K562 (cell line): ENCODE data around the gene KCNG4. TPM values are rescaled to one million over a fixed set of nuclear protein-coding genes. Genes with fewer than 3 reads are reported as not detected.
A peak's percentile ranks its signal among the peaks of the same experiment; 100 is the strongest.

Source experiments
- ARID1B ChIP-seq: fragments of 450-650 bp; IDR thresholded peaks from 2 replicates; pipeline ENCODE4 v1.6.1; 2016; ENCODE audit warnings: antibody characterized with exemption, mild to moderate bottlenecking, inconsistent platforms
- BRD4 ChIP-seq: fragments of 200-600 bp; sonication (generic); IDR thresholded peaks from 2 replicates; pipeline ENCODE4 v1.6.1; 2017; ENCODE audit warnings: inconsistent platforms
- C11orf30 ChIP-seq: fragments of 450-650 bp; IDR thresholded peaks from 2 replicates; pipeline ENCODE4 v1.6.1; 2016; ENCODE audit warnings: low read depth, mild to moderate bottlenecking
- EHMT2 ChIP-seq: fragments of 450-650 bp; IDR thresholded peaks from 2 replicates; pipeline ENCODE4 v1.6.1; 2018; ENCODE audit warnings: antibody characterized with exemption
- HDAC1 ChIP-seq, 2 experiments: fragments of 450-650 bp; IDR thresholded peaks; 2 replicates each; pipeline ENCODE4 v1.6.1; 2016 to 2017; ENCODE audit warnings: inconsistent platforms in 1 of 2, mild to moderate bottlenecking in 1 of 2, moderate library complexity in 1 of 2
- JUN ChIP-seq, 2 experiments: sonication (generic) in 1 of 2; formaldehyde crosslinking in 1 of 2; IDR thresholded peaks; 2 replicates each; pipeline versions ENCODE4 v1.6.1 to v1.8.0; 2012 to 2022; ENCODE audit warnings: borderline replicate concordance in 2 of 2, mild to moderate bottlenecking in 2 of 2, improper control_type of control experiment in 1 of 2, low read depth in 1 of 2, low read length in 1 of 2, missing genetic modification reagents in 1 of 2
- LEF1 ChIP-seq: fragments of 450-650 bp; IDR thresholded peaks from 2 replicates; pipeline ENCODE4 v1.6.1; 2016; ENCODE audit warnings: mild to moderate bottlenecking
- MTA2 ChIP-seq: fragments of 450-650 bp; IDR thresholded peaks from 2 replicates; pipeline ENCODE4 v1.6.1; 2016; ENCODE audit warnings: low read depth
- OTX1 ChIP-seq: fragments of 450-650 bp; formaldehyde crosslinking; IDR thresholded peaks from 2 replicates; pipeline ENCODE4 v1.4.0; 2022; ENCODE audit warnings: mild to moderate bottlenecking
- PRDM10 ChIP-seq: fragments of 450-650 bp; IDR thresholded peaks from 2 replicates; pipeline ENCODE4 v1.6.1; 2018; ENCODE audit not compliant: partially characterized antibody
- SMARCA4 ChIP-seq: fragments of 450-650 bp; IDR thresholded peaks from 2 replicates; pipeline ENCODE4 v1.6.1; 2016
- TCF7 ChIP-seq: sonication (generic); IDR thresholded peaks from 2 replicates; pipeline ENCODE4 v1.6.1; 2016; ENCODE audit warnings: antibody characterized with exemption, borderline replicate concordance
- TGIF2 ChIP-seq: sonication (generic); formaldehyde crosslinking; IDR thresholded peaks from 2 replicates; pipeline ENCODE4 v1.8.1; 2022; ENCODE audit warnings: mild to moderate bottlenecking, missing genetic modification reagents, moderate library complexity
- YY1 ChIP-seq, 3 experiments: IDR thresholded peaks; 2 replicates each; pipeline ENCODE4 v1.6.1; 2011; ENCODE audit warnings: low read length in 2 of 3, mild to moderate bottlenecking in 2 of 3, moderate library complexity in 2 of 3, borderline replicate concordance in 1 of 3, control low read depth in 1 of 3, low read depth in 1 of 3; ENCODE audit not compliant: insufficient read depth in 3 of 3, insufficient replicate concordance in 2 of 3, control insufficient read depth in 1 of 3, insufficient read length in 1 of 3; ENCODE audit errors: extremely low read depth in 1 of 3
- ZBTB12 ChIP-seq: fragments of 250-450 bp; sonication (Bioruptor Pico); IDR thresholded peaks from 2 replicates; pipeline ENCODE4 v1.4.0; 2020
- ZNF174 ChIP-seq: fragments of 250-450 bp; sonication (Bioruptor Pico); IDR thresholded peaks from 2 replicates; pipeline ENCODE4 v1.4.0; 2020; ENCODE audit warnings: mild to moderate bottlenecking
- ZNF766 ChIP-seq: fragments of 200-800 bp; sonication (Bioruptor generic); conservative IDR thresholded peaks from 2 replicates; pipeline ENCODE4 v1.6.1; 2016; ENCODE audit warnings: missing genetic modification characterization, missing compliant biosample characterization
- polyA plus RNA-seq, 8 experiments: library from polyadenylated mRNA; depleted of rRNA in 4 of 8; stranded (reverse) in 5 of 8; unstranded in 3 of 8; fragments of >200 nt; fragmentation: Nextera tagmentation in 2 of 8; fragmentation: Illumina TruSeq in 1 of 8; extraction: Ambion mirVana in 2 of 8; extraction: Trizol in 1 of 8; gene quantifications; 2 replicates each; pipeline versions ENCODE4 v1.2.1 to v1.2.3, GENCODE V29; 2011 to 2014; ENCODE audit warnings: inconsistent platforms in 1 of 8, missing spikeins in 1 of 8
- total RNA-seq, 7 experiments: library from RNA; depleted of rRNA in 6 of 7; stranded (reverse); fragments of >200 nt in 6 of 7; fragmentation: Illumina TruSeq in 2 of 7; extraction: Trizol in 2 of 7; gene quantifications; 2 replicates each; pipeline versions ENCODE4 v1.2.1 to v1.2.3, GENCODE V29; 2011 to 2021; ENCODE audit warnings: low replicate concordance in 1 of 7
- TF ChIP-seq, protein P1 (sequence below), 2 experiments: IDR thresholded peaks; 2 replicates each; pipeline ENCODE4 v1.6.1; 2011; ENCODE audit warnings: borderline replicate concordance in 1 of 2, control low read depth in 1 of 2, low read depth in 1 of 2, low read length in 1 of 2, mild to moderate bottlenecking in 1 of 2, mixed read lengths in 1 of 2, moderate library complexity in 1 of 2; ENCODE audit not compliant: insufficient read depth in 1 of 2, insufficient read length in 1 of 2, poor library complexity in 1 of 2, severe bottlenecking in 1 of 2; ENCODE audit errors: extremely low read depth in 1 of 2
- TF ChIP-seq, protein P2 (sequence below), 2 experiments: fragments of 200-800 bp in 1 of 2; sonication (Bioruptor generic) in 1 of 2; sonication (generic) in 1 of 2; formaldehyde crosslinking in 1 of 2; IDR thresholded peaks in 1 of 2; conservative IDR thresholded peaks in 1 of 2; 2 replicates each; pipeline versions ENCODE4 v1.5.0 to v1.6.1; 2016 to 2020; ENCODE audit warnings: missing compliant biosample characterization in 1 of 2, missing genetic modification characterization in 1 of 2, missing genetic modification reagents in 1 of 2

The KCNG4 gene
- total and polyA plus RNA-seq, 9 of the 15 experiments (the other 6 are each of a cell fraction or from before 2014, with no cell fraction given) = not detected

GRCh38 chr16:84228256-84228838, 11.5 kb downstream of the KCNG4 start (continued):
- TF ChIP-seq ZNF174 = no peak
- no peak for TF ChIP-seq OTX1 (CRISPR knock-in tag)
- TF ChIP-seq ARID1B = peak; percentile 76
- TF ChIP-seq BRD4 = no peak
- peak; percentile 86; the same call in 1 of the 2 replicates for TF ChIP-seq JUN (IDR thresholded peaks at IDR 0.05; ENCODE audit: borderline replicate concordance, low read depth, low read length)
- TF ChIP-seq JUN (CRISPR knock-in tag; IDR thresholded peaks at IDR 0.05; ENCODE audit: borderline replicate concordance) = no peak
- TF ChIP-seq TGIF2 (CRISPR knock-in tag) = no peak
- TF ChIP-seq LEF1 = peak; percentile 59; the same call in 1 of the 2 replicates
- TF ChIP-seq, protein P1, sequence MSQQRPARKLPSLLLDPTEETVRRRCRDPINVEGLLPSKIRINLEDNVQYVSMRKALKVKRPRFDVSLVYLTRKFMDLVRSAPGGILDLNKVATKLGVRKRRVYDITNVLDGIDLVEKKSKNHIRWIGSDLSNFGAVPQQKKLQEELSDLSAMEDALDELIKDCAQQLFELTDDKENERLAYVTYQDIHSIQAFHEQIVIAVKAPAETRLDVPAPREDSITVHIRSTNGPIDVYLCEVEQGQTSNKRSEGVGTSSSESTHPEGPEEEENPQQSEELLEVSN (IDR thresholded peaks at IDR 0.05; ENCODE audit: borderline replicate concordance in 1 of 2, extremely low read depth in 1 of 2, insufficient read depth in 1 of 2, insufficient read length in 1 of 2, low read depth in 1 of 2, low read length in 1 of 2, poor library complexity in 1 of 2, severe bottlenecking in 1 of 2) = no peak
- TF ChIP-seq EHMT2 = peak; percentile 47; the same call in 1 of the 2 replicates
- TF ChIP-seq PRDM10 = peak; percentile 81
- no peak; the same call in 1 of the 2 replicates for TF ChIP-seq MTA2
- 0 out of 2 replicates have a peak, but pooled peaks have one; percentile 30 for TF ChIP-seq ZNF766 (CRISPR knock-in tag)
- TF ChIP-seq TCF7 = no peak
- TF ChIP-seq SMARCA4 = peak; percentile 61
- peak in 1 of 2 experiments; percentile 45; a peak in 2 of 4 replicates for TF ChIP-seq HDAC1 (IDR thresholded peaks at IDR 0.05)
- TF ChIP-seq, protein P2, sequence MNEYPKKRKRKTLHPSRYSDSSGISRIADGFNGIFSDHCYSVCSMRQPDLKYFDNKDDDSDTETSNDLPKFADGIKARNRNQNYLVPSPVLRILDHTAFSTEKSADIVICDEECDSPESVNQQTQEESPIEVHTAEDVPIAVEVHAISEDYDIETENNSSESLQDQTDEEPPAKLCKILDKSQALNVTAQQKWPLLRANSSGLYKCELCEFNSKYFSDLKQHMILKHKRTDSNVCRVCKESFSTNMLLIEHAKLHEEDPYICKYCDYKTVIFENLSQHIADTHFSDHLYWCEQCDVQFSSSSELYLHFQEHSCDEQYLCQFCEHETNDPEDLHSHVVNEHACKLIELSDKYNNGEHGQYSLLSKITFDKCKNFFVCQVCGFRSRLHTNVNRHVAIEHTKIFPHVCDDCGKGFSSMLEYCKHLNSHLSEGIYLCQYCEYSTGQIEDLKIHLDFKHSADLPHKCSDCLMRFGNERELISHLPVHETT (CRISPR knock-in tag; conservative IDR thresholded peaks at IDR 0.05 in 1 of 2, IDR thresholded peaks at IDR 0.05 in 1 of 2) = no peak
- TF ChIP-seq C11orf30 = peak; percentile 97
- no peak for TF ChIP-seq ZBTB12 (CRISPR knock-in tag)
- no peak for TF ChIP-seq YY1 (IDR thresholded peaks at IDR 0.05; ENCODE audit: borderline replicate concordance in 1 of 3, control insufficient read depth in 1 of 3, extremely low read depth in 1 of 3, insufficient read depth in 3 of 3, insufficient read length in 1 of 3, insufficient replicate concordance in 2 of 3, low read depth in 1 of 3, low read length in 2 of 3)
